Cortex of kidney (tissue), 1 donor: Measurements from ENCODE around the gene WFIKKN1.

Experiments used
- DNase-seq: peaks from one replicate; lab custom pipeline; 2025; lab: John Stamatoyannopoulos, UW

WFIKKN1 gene

DNA sequence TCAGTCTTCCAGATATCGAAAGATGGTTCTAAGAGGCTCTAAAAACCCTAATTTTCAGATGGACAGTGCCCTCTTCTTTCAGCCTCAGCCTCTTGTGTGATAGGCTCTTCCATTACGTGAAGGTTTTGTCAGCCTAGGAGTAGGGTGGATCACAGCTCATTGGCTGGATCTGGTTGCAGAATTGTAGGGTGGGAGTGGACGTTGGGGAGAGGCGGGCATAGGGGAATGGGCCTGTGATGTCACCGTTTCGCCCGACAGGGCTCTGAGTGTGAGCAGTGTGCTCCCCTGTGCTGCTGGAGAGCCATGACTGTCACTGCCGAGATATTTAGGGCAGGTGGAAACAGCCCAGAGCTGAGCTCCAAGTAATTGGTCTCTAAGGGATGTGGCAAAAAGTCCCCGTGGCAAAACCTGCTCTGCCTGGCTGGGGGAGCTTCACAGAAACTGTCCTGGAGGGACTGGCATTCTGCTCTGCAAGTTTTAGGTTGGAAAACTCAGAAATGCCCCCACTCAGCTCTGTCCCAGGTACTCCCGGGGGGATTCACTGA, 6.2 kb upstream of the WFIKKN1 start:
- no peak for DNase-seq

- DNase-seq = no peak
Measured at GRCh38 chr16:625117-625976, 5.4 kb upstream of the WFIKKN1 start.

- DNase-seq = no peak
Measured at GRCh38 chr16:625977-626765, 4.6 kb upstream of the WFIKKN1 start.

DNA sequence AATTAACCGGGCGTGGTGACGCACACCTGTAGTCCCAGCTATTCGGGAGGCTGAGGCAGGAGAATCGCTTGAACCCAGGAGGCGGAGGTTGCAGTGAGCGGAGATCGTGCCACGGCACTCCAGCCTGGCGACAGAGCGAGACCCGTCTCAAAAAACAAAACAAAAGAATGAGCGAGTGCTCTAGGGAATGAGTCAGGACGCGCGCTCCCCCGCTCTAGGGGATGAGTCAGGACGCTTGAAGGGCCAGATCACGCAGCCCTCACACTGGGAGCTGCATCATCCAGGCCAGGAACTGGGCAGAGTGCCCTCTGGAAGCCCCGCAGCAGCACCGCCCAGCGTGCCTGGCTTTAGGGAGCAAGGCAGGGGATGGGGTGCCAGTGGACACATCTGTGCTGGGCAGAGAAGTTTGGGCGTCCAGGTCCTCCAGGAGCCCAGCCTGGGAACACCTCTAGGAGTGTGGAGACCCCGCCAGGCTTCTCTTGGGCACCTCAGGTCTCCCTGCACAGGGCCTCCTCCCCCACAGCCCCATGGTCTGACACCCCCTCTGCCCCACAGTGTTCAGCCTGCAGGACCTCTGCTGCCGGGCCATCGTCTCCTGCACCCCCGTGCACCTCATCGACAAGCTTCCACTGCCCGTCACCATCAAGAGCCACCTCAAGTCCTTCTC, 3.9 kb upstream of the WFIKKN1 start:
- DNase-seq = no peak

DNA sequence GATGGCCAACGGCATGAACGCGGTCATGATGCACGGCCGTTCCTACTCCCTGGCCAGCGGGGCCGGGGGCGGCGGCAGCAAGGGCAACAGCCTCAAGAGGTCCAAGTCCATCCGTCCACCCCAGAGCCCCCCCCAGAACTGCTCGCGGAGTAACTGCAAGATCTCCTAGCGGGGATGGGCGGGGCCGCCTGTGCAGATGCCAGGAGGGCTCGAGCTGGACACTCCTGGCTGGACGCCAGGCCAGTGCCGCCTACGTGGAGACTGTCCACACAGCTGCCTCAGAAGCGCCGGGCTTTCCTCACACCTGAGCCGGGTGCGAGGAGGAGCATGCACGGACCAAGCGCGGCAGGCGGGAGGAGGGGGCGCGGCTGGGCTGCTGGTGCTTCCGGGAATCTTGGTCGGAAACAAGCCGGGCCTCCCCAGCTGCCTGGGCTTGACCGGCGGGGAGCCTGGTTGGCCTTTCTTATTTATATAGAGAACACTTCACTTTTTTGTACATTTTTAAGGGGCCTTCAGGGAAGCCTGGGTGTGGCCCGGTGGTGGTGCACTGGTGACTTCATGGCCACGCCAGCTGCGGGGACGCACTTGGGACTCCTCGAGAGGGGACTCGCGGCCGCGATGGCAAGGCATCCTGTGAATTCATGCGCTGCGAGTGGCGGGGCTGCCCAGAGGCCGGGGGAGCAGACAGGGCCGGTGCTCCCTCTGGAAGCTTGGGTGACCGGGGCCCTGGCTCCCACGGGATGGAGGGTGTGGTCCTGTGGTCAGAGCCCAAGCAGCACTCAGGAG, 3.1 kb upstream of the WFIKKN1 start:
- no peak for DNase-seq

DNA sequence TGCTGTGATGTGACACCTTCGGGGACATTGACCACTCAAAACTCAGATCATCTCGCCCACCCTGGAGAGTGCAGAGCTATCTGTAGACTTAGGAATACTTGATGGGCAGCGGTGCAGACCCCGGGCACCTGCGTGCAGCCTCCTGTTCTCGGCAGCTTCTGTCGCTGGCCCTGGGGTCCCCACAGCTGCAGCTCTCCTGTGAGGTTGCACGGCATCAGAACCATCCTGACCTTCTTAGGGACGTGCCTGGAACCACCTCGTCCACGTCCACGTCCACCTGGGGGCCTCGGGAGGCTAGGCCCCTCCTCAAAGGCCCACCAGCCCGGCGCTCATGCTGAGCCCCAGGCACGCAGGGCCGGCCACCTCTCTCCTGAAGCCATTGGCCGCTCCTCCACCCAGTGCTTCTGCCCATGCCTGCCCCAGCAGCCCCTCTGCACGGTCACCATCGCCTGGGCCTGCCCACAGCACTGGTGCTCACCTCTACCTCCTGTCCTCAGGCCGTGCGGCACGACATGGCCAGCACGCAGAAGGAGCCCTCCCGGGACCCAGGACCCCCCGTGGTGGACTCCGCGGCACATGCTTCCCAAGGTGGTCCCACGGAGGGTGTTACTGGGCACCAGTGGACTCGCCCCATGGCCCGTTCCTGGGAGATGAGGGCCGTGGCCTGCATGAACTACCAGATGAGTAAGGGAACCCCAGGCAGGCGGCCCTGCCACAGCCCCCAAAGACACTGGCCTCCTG, 2.3 kb upstream of the WFIKKN1 start:
- DNase-seq = no peak

- DNase-seq = no peak
Measured at GRCh38 chr16:629185-629832, 1.5 kb upstream of the WFIKKN1 start.

DNA sequence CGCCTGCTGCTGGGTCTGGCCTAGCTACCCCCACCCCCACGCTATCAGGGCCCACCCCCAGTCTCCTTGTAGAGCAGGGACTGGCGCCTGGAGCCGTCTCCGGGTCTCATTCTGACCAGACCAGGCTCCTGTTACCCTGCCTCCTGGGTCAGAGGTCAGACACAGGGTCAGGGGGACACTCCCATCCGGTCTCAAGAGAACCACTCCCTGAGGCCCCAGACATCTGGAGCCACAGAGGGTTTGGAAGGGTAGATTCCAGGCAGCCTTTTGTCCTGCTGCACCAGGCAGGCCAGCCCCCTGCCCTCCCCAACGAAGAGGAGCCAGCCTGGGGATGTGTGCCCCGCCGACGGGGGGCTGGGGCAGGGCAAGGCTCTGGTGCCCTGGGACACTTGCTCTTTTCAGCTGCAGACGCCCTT, 944 bp upstream of the WFIKKN1 start:
- no peak for DNase-seq

DNA sequence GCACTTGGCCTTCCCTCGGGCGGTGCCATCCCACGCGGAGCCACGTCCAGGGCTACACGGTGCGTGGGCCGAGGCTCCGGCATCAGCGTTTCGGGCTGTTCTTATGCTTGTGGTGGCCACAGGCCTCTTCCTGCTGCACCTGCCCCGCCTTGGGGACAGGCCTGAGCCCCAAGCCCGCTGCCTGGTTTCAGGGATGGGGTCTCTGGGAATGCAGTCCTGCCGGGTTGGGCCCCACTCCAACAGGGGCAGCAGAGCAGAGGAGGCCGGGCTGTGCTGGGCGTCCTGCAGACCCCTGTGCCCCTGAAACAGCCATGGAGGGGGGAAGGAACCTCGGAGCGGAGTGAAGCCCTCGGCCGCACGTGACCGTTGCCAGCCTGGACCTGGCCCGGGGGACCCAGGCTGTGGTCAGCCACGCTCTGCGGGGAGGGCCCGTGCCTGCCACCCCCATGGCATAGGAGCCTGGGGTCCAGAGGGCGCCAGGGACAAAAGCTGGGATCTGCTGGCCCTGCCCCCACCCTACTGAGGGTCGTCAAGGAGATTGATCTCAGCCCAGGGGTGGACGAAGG, 453 bp upstream of the WFIKKN1 start:
- no peak for DNase-seq

GRCh38 chr16:631808-632358, 1.1 kb downstream of the WFIKKN1 start:
- DNase-seq = no peak

DNA sequence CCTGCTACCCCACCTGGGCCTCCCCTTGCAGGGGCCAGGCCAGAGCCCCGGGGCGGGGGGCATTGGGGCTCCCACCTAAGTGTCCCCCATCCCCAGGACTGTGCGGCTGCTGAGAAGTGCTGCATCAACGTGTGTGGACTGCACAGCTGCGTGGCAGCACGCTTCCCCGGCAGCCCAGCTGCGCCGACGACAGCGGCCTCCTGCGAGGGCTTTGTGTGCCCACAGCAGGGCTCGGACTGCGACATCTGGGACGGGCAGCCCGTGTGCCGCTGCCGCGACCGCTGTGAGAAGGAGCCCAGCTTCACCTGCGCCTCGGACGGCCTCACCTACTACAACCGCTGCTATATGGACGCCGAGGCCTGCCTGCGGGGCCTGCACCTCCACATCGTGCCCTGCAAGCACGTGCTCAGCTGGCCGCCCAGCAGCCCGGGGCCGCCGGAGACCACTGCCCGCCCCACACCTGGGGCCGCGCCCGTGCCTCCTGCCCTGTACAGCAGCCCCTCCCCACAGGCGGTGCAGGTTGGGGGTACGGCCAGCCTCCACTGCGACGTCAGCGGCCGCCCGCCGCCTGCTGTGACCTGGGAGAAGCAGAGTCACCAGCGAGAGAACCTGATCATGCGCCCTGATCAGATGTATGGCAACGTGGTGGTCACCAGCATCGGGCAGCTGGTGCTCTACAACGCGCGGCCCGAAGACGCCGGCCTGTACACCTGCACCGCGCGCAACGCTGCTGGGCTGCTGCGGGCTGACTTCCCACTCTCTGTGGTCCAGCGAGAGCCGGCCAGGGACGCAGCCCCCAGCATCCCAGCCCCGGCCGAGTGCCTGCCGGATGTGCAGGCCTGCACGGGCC, 1.9 kb downstream of the WFIKKN1 start:
- no peak for DNase-seq

GRCh38 chr16:633336-634050, 2.7 kb downstream of the WFIKKN1 start:
- DNase-seq = no peak

- no peak for DNase-seq
Measured at GRCh38 chr16:634051-634670, 3.4 kb downstream of the WFIKKN1 start.

DNA sequence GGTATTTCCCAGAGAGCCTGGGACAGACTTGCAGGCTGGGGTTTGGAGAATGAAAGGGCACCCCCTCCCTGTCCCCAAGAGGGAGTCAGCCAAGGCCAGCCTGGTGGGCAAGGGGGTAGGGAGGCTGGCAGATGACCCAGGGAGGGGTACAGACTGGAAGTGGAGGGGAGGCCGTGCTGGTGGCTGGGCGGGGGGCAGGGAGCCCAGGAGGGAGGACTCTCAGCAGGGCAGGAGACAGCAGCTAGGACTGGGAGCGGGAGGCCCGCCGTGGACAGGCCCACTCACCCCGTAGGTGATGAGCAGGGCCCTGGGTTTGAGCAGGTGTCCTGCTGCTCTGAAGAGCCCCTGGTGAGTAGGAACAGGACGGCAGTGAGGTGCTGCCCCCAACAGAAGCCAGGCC, 4.2 kb downstream of the WFIKKN1 start:
- DNase-seq = no peak

DNA sequence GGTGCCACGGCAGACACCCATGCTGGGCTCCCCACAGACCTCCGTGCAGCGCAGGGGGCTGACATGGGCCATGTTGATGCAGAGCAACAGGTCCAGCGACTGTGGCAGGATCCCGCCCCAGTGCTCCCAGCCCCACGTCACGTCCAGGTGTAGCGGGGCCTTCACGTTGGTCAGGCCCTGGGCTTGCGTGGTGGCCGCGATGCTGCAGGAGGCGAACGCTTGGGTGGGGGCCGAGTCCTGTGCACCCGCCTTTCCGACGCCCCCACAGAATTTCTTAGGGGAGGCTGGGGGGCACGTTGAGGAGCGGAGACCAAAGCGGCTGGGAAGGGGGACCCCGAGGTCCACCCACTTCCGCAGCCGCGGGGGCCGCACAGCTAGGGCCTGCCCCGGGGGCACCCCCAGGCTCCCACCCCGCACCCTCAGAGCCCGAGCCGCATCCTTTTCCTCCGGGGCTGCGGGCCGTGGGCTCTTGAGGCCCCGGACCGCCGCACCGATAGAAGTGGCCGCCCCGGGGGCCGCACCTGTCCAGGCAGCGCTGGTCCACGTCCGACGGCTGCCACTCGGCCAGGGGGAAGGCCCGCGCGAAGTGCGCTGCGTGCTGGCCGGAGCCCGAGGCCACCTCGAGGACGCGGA, 4.9 kb downstream of the WFIKKN1 start:
- DNase-seq = no peak

GRCh38 chr16:636206-637080, 5.7 kb downstream of the WFIKKN1 start, which contains the start of gene METTL26:
Gene METTL26, minus strand, starts transcription at chr16:636305. Its CDS starts 15 bp downstream, at chr16:636290.
- no peak for DNase-seq
